Measurements from ENCODE around the gene ADGRV1. TPM values are rescaled to one million over a fixed set of nuclear protein-coding genes. Genes with fewer than 3 reads are reported as not detected.
"Not testable (repeated sequence)": the region's sequence is repeated elsewhere in the genome, so short reads cannot be mapped to it uniquely, and the experiment has no call there.

The ADGRV1 gene
- total RNA-seq, 4 donors from 2014 or later: 0.39 to 1.9 (median 1.00) TPM

DNA sequence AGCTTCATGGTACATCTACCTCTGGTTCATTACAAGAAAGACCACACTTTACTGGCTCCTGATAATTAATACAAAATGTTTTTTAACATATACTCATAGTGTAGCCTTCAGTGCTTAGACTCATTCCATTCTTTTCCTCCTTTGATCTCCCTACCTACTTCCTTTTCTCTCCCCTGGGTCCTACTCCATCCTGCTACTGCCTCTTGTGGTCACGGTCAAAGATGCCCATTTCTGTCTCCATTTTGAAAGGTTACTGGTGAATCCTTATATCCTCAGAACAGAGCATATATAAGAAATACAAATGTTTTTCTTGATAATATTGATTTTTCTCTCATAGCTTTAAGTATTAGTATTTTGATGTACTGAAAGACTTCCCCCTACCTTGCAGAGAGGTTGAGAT lies 448.7 kb downstream of the ADGRV1 start:
- 90 to 93% methylated on average over 1 of the region's 1 CpG for WGBS, 2 donors
- no peaks in the 10 kb centered on the region for H3K27me3 ChIP-seq
- H3K27ac ChIP-seq: no peak overlapping the region
- DNase-seq (ENCODE audit: low spot score in 2 of 2): no peak
- no peak overlapping the region for H3K4me3 ChIP-seq
- H3K9me3 ChIP-seq: no peaks in the 10 kb centered on the region
- no peaks in the 10 kb centered on the region for H3K36me3 ChIP-seq
- H3K4me1 ChIP-seq: no peaks in the 10 kb centered on the region
- TF ChIP-seq EP300 (IDR thresholded peaks at IDR 0.05) (no peak), POLR2A (IDR thresholded peaks at IDR 0.05) (no peak)
- TF ChIP-seq, protein P1, sequence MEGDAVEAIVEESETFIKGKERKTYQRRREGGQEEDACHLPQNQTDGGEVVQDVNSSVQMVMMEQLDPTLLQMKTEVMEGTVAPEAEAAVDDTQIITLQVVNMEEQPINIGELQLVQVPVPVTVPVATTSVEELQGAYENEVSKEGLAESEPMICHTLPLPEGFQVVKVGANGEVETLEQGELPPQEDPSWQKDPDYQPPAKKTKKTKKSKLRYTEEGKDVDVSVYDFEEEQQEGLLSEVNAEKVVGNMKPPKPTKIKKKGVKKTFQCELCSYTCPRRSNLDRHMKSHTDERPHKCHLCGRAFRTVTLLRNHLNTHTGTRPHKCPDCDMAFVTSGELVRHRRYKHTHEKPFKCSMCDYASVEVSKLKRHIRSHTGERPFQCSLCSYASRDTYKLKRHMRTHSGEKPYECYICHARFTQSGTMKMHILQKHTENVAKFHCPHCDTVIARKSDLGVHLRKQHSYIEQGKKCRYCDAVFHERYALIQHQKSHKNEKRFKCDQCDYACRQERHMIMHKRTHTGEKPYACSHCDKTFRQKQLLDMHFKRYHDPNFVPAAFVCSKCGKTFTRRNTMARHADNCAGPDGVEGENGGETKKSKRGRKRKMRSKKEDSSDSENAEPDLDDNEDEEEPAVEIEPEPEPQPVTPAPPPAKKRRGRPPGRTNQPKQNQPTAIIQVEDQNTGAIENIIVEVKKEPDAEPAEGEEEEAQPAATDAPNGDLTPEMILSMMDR (IDR thresholded peaks at IDR 0.05): no peak

DNA sequence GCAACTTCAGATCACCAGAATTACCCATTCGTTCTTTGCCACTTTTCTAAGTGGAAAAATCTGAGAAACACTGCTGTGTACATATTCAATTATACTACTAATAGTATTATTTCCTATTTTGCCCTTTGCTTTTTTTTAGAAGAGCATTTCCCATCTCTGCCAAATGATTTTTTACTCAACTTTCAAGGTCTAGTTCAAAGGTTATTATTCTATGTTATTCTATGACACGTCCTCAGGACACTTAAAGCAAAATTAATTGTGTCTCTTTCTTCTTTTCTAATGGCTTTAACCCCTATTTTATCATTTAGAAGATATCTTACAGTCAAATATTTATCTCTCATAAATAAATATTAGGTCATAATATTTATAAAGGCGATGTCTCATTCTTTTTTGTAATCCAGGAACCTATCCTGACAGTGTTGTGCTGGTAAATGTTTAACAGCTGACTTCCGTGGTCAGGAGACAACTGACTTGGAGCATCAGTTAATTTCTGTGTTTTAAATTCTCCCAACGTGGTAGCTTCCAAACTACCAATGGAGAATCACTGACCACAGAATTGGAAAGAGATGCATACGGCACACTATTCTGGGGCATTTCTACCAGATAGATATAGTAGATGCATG lies 449.3 kb downstream of the ADGRV1 start:
- 82 to 85% methylated on average over 6 of the region's 6 CpGs for WGBS, 2 donors
- no peaks in the 10 kb centered on the region for H3K9me3 ChIP-seq
- DNase-seq (ENCODE audit: low spot score in 2 of 2): no peak
- no peaks in the 10 kb centered on the region for H3K4me1 ChIP-seq
- H3K27ac ChIP-seq: no peak overlapping the region
- no peaks in the 10 kb centered on the region for H3K36me3 ChIP-seq
- TF ChIP-seq POLR2A (IDR thresholded peaks at IDR 0.05) (no peak), EP300 (IDR thresholded peaks at IDR 0.05) (no peak)
- TF ChIP-seq, protein P1 (IDR thresholded peaks at IDR 0.05): no peak
- no peaks in the 10 kb centered on the region for H3K27me3 ChIP-seq
- no peak overlapping the region for H3K4me3 ChIP-seq

DNA sequence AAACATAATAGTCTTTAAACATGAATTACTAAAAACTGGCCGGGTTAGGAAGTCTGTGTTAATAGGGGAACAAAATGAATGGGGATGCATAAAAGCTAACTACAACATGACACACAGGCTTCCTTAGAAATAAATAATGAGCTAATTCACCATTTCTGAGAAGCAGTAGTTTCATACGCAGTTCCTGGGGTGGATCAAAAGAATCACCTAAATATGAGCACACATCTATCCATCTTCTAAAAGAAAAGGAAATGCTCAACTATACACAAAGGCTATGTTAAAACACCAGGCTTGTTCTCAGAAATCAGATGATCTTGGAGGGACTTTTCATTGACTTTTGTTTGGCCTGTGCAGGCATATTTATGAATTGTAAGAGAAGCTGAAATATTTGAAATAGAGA lies 451.5 kb downstream of the ADGRV1 start:
- Histone ChIP-seq H3K4me3 (no peak overlapping the region), H3K9me3 (peaks cover 0 to 4% (median 0%) of the 10 kb centered on the region in 4 donors), H3K27ac (no peak overlapping the region), H3K4me1 (no peaks in the 10 kb centered on the region), H3K36me3 (no peaks in the 10 kb centered on the region), H3K27me3 (no peaks in the 10 kb centered on the region)
- WGBS, 2 donors: 47 to 53% methylated on average over 2 of the region's 2 CpGs
- TF ChIP-seq, protein P1 (IDR thresholded peaks at IDR 0.05): no peak
- TF ChIP-seq POLR2A (IDR thresholded peaks at IDR 0.05) (no peak), EP300 (IDR thresholded peaks at IDR 0.05) (no peak)
- DNase-seq (ENCODE audit: low spot score in 2 of 2): no peak

DNA sequence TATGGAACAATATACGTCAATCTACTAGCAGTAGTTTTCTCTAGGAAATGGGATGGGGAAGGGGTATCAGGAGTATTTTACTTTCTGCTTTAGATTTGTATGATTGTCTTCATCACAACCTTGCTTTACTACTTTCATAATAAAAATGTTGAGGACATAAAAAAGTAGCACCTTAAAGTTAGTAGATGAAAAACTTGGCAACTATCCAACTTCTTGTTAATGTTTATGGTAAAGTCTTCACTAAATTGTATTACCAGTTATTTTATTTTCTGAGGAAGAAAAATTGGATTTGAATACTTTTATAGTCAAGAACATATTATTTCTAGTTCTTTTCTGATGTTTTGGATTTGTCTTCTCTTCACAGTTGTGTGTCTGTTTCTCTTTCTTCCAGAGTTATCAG lies 452.4 kb downstream of the ADGRV1 start:
- no peak overlapping the region for H3K27ac ChIP-seq
- H3K4me1 ChIP-seq: no peaks in the 10 kb centered on the region
- H3K36me3 ChIP-seq: no peaks in the 10 kb centered on the region

DNA sequence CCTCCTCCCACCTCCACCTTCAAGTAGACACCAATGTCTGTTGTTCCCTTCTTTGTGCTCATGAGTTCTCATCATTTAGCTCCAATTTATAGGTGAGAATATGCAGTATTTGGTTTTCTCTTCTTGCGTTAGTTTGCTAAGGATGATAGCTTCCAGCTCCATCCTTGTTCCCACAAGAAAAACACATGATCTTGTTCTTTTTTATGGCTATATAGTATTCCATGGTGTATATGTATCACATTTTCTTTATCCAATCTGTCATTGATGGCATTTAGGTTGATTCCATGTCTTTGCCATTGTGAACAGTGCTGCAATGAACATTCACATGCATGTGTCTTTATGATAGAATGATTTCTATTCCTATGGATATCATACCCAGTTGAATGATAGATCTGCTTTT lies 454.3 kb downstream of the ADGRV1 start:
- H3K27ac ChIP-seq; H3K4me1 ChIP-seq; DNase-seq (ENCODE audit: low spot score in 2 of 2); H3K36me3 ChIP-seq; H3K27me3 ChIP-seq; H3K9me3 ChIP-seq; H3K4me3 ChIP-seq: not testable (repeated sequence)
- WGBS, 2 donors: 98 to 100% methylated on average over 1 of the region's 1 CpG

More for the DNA sequence above, 452.4 kb downstream of the ADGRV1 start:
- DNase-seq (ENCODE audit: low spot score in 2 of 2): no peak
- 91 to 97% methylated on average over 1 of the region's 1 CpG for WGBS, 2 donors
- Histone ChIP-seq H3K4me3 (no peak overlapping the region), H3K27me3 (no peaks in the 10 kb centered on the region), H3K9me3 (peaks cover 0 to 4% (median 0%) of the 10 kb centered on the region in 4 donors)
- TF ChIP-seq, protein P1 (IDR thresholded peaks at IDR 0.05): no peak
- no peak for TF ChIP-seq POLR2A (IDR thresholded peaks at IDR 0.05)
- TF ChIP-seq EP300 (IDR thresholded peaks at IDR 0.05): no peak

Data from tibial nerve (tissue), 4 donors.